ENCODE results near the gene ATP6V0E2.
A peak's percentile ranks its signal among the peaks of the same experiment; 100 is the strongest.

GRCh38 chr7:149855361-149856305 is 18.1 kb upstream of the ATP6V0E2 start:
- TF ChIP-seq POLR2AphosphoS5 (IDR thresholded peaks at IDR 0.05; ENCODE audit: borderline replicate concordance, low read depth, low read length), result peak; percentile 34
- no peak for TF ChIP-seq EZH2 (IDR thresholded peaks at IDR 0.05)
- TF ChIP-seq FOXP2 (optimal IDR thresholded peaks at IDR 0.05; ENCODE audit: control extremely low read depth, extremely low read length, insufficient read depth), result no peak
